Adrenal gland (tissue), 5 donors: ENCODE measurements around the gene TM4SF18.

Experiments used
- CTCF ChIP-seq, 6 experiments: fragments of 450-650 bp in 4 of 6; fragments of 200-600 bp in 2 of 6; sonication (generic) in 1 of 6; IDR thresholded peaks; 1 replicate in 5 of 6; 2 replicates in 1 of 6; pipeline versions ENCODE4 v1.5.1 to v1.8.0; 2016 to 2021; ENCODE audit warnings: antibody characterized with exemption in 6 of 6, mild to moderate bottlenecking in 2 of 6, moderate library complexity in 1 of 6
- POLR2A ChIP-seq, 2 donors: fragments of 450-650 bp; IDR thresholded peaks; one replicate each; pipeline ENCODE4 v1.6.1; 2017; ENCODE audit warnings: antibody characterized with exemption in 2 of 2, mild to moderate bottlenecking in 2 of 2, moderate library complexity in 1 of 2
- donor health status: DM: no; HTN: no; CAD: no.

GRCh38 chr3:149374793-149375500 is 41.5 kb upstream of the TM4SF18 start:
- TF ChIP-seq CTCF (IDR thresholded peaks at IDR 0.05): no peak
- no peak for TF ChIP-seq POLR2A (IDR thresholded peaks at IDR 0.05)
